ENCODE measurements around the gene VANGL2.

GRCh38 chr1:160428655-160429054 lies 28.3 kb downstream of the VANGL2 start:
- no peak for TF ChIP-seq POLR2A (IDR thresholded peaks at IDR 0.05; ENCODE audit: low read depth, low read length)
- no peak for TF ChIP-seq TAF1 (IDR thresholded peaks at IDR 0.05; ENCODE audit: borderline replicate concordance, low read depth, low read length)
- no peak for TF ChIP-seq POLR2AphosphoS5 (IDR thresholded peaks at IDR 0.05; ENCODE audit: low read depth, low read length)
